ENCODE results near the gene DNM3. TPM values are rescaled to one million over a fixed set of nuclear protein-coding genes. Genes with fewer than 3 reads are reported as not detected.
A peak's percentile ranks its signal among the peaks of the same experiment; 100 is the strongest.

DNM3 gene
- total RNA-seq, 1 experiment from 2014 or later = 3.1 TPM

DNA sequence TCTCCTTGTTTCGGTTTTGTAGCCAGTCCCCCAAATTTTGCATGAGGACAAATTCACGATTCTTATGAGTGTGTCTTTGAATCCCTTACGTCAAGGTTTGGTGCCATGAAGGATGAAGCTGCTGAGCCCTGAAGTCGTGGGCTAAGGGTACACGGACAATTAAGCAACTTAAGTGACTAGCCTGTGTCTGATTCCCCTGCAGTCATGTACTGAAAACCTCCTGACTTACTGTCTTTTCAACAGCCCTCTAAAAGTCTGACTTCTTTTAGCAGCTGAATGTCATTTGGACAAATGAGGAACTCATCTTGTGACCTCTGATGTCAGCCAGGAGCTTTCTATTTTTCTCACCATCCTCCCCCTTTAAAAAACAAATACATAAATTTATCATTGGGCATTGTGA, 552.1 kb downstream of the DNM3 start:
- DNase-seq (ENCODE audit: low read depth) = no peak

DNA sequence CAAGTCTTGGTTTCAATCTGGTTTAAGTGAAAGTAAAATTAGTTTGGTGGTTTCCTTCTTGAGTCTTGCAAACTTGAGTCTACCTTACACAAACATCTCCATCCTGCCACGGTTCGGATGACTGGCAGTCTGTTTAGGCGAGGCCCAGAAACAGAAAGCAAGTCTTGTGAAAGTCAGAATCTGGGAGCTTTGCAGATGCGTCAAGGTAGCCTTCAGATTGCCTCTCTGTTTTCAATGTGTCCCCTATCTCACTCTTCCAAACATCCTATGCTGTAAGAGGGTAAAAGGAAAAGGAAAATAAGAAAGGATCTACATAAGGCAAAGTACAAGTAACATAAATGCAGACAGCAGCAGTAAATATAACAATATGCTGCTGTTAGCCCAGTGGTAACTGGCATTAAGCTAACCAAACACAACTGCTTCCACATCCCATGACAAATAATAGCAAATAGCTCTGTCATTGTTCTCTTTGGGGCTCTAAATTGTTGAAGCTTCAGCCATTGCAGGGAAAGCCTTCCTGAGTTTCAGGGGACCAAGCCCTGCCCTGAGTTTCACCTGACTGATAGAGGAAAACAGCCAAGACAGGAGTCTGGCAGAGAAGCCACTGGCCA, 552.9 kb downstream of the DNM3 start:
- peak; percentile 58 for DNase-seq (ENCODE audit: low read depth)

DNA sequence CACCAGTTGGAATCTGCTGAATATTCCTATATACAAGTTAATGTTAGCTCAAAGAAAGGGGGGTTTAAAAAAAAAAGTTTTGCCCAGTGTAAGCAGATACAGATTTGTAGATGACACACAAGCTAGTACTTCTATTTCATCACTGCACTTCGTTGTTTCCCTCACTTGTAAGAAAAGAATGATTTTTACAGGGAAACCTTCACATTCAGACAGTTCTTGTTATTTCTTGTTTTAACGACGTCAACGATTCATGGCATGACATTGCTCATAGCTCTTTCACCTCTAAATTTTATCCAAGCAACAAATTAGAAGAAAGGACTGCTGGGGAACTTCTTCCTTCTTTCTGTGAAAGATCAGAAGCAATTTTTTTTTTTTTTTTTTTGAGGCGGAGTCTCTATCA, 553.5 kb downstream of the DNM3 start:
- no peak for DNase-seq (ENCODE audit: low read depth)

DNA sequence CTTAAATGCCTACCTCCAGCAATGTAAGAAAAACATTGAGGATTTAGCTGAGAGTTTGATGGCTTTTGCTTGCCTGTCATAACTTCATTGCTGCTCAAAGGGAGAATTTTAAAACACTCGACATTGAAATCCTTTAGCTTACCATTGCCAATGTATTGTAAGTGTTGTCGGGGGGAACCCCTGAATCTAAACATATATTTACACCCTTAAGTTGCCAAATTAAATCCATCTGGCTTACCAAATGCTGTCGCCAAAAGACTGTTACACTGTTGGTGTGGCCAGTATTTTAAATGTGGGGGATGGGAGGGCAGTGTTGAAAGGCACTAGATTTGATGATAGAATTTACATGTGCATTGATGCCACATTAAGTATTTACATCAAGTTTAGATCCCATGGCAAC, 554.3 kb downstream of the DNM3 start:
- DNase-seq (ENCODE audit: low read depth) = no peak

- peak; percentile 72 for DNase-seq (ENCODE audit: low read depth)
Observed at GRCh38 chr1:172397221-172397620, 555.9 kb downstream of the DNM3 start.

DNA sequence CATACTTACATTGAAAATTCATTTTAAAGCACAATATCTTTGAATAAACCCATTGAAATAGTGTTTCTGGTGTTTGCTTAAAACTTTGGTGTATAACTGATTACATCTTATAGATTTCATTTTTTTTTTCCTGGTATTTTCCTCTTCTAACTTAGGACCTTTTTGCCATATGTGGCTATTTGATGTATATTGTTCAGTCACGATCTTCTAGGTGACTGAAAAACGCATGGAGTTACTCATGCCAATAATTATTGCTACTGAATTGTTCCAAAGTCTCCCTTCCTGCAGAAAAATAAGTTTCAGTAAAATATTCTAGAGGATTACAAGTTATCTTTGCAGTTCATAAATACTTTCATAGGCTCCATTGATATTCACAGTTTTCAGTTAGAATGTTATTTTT, 556.3 kb downstream of the DNM3 start:
- no peak for DNase-seq (ENCODE audit: low read depth)

DNA sequence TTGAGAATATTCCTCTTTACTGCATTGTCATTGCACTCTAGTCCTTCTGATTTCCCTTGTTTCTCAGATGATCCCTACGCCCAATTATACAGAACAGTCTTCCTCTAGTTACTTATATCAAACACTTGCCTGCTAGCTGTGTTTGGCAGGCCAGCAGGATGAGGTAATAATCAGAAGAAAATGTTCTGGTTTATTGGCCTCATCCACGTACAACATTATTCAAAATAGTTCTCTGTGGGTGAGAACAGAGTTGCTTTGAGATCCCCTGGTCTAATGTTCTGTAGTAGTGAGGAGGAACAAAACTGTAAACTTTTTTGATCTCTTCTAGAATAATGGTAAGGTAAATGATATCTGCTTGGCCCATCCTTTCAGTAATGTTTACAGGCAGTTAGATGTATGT, 556.9 kb downstream of the DNM3 start:
- DNase-seq (ENCODE audit: low read depth) = no peak

DNA sequence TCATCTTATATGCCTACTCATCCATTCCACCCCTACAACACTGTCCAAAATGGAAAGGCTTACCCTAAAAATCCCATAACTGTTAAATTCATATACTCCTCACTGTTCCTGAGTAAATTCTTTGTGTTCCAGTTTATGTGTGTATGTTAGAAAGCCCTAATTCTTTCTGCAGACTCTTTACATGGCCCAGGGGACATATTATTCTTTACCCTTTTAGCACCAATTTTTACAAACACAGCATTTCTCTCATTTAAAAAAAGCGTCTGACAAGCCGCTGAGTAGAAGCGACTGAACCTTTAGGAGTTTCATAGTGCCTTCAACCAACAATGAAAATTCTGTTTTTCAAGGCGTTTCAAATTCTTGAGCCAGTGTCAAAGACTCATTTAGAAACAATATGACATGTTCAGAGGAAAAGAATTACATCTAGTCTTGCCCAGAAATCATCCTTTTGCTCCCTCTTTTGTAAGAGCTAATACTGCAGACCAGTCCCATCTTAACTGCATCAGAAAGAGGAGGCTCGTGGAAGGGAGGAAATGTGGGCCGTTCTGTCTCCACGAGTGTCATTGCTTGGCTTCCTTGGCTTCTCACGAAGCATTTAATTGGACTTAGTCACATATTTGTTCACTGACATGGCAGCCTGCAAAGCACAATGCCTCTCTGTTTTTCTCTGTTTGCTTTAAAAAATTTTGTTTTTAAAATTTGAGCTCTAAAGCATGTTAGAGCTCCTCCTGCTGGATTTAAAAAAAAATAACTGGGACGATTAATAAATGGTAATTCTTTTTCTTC, 557.9 kb downstream of the DNM3 start:
- peak; percentile 96 for DNase-seq (ENCODE audit: low read depth)

DNA sequence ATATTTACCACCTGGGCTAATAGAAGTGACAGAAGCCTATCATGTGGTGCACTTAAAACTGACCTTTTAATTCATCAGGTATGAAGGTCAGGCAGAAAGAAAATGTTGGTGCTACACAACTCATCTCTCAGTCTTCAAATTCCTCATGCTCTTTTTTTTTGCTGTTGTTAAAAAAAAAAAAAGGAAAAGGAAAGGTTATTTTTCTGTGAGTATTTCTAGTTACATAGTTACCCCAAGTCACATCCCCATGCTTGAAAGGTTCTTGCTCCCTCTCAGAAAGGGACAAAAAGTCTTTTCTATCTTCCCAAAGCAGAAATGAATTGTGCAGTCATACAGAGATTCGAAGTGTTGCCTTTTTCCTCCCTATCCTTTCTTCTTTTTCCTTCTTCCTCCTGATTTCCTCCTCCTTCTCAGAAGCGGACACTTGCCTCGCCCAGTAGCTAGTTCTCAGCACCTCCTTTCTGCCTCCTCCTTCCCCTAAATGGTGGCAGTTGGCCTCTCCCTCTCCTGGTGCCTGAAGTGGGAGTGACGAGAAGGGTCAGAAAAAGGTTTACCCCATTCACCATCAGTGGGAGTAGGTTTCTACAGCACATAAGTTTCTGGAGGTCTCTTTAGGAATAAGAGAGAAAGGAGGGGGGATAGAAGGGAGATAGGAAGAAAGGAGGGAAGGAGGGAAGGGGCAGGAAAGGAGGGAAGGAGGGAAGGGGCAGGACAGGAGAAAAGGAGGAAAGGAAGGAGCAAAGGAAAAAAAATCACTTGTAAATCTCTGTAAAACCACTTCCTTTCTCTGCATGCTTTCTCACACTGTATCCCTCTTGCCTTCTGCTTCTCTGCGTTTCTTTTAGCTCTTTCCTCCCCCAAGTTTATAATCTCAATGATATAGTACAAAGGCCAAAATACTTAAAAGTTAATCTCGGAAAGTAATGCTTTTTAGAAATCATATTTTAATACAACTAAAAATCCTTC, 558.7 kb downstream of the DNM3 start:
- DNase-seq (ENCODE audit: low read depth) = no peak

- no peak for DNase-seq (ENCODE audit: low read depth)
Observed at GRCh38 chr1:172400722-172401105, 559.4 kb downstream of the DNM3 start.

DNA sequence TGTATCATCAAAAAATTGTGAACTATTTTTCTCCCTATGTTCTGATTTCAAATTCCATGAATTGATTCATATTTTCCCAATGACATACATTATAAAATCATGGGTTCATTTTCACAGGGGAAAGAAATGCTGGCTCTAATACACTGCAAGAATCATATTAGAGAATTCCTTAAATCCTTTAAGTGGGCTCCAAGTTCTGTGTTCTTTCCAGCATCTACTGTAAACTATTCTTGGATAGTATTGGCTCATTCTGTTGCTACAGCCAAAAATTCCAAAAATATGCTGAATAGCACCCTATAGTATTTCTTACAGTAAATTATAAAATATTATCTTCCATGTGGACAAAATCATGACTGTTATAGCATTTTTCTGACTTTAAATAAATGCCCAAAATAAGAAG, 560.2 kb downstream of the DNM3 start:
- no peak for DNase-seq (ENCODE audit: low read depth)

GRCh38 chr1:172401892-172402291, 560.6 kb downstream of the DNM3 start:
- DNase-seq (ENCODE audit: low read depth) = no peak

DNA sequence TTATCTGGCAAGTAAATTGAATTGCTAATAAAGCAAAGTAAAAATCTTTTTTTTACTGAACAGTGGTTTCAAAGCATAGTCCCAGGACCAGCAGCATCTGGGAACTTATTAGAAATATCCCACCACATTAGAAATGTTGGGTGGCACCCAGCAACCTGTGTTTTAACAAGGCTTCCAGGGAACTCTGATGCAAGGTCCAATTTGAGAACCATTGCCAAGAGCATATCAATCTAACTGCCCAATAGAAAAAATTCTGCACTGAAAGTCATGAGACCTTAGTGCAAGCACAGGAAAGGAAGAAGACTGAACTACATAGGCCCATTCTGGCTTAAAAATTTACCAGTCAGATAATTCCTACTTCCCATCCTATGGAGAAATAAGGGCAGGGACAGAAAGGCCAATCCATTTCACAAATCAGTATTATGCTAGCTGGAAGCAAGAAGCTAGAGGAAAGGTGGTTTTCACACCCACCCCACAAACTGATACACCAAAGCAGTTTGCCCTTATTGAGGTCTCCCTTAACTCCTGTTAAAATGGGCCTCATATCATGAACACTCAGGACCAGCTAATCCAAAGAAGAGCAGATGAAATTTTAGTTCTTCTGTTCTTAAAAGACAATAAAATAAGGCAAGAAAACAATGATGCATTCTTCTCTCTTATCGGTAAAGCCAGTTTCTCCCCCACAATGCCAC, 561.7 kb downstream of the DNM3 start:
- DNase-seq (ENCODE audit: low read depth) = no peak

- no peak for DNase-seq (ENCODE audit: low read depth)
Observed at GRCh38 chr1:172404121-172404520, 562.8 kb downstream of the DNM3 start.

DNA sequence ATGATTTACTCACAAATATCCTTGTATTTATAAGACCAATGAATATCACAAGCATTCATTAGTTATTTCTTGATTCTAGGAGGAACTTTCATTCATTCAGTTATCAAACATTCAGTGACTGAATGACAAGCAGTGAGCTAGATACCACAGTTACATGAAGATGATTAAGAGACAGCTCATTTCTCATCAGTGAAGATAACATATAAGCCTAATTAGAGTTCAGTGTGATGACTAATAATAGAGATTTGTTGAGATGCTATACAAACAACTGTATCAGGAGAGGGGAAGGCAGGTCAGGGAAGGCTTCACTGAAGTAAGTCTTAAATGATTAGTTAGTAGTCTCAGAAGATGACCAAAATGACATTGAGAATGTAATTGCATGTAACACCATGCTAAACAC, 564.6 kb downstream of the DNM3 start:
- DNase-seq (ENCODE audit: low read depth) = peak; percentile 42

GRCh38 chr1:172406968-172407367, 565.7 kb downstream of the DNM3 start:
- DNase-seq (ENCODE audit: low read depth) = no peak

GRCh38 chr1:172408958-172409357, 567.7 kb downstream of the DNM3 start:
- DNase-seq (ENCODE audit: low read depth) = peak; percentile 70

GRCh38 chr1:172410027-172410426, 568.7 kb downstream of the DNM3 start:
- DNase-seq (ENCODE audit: low read depth) = no peak

DNA sequence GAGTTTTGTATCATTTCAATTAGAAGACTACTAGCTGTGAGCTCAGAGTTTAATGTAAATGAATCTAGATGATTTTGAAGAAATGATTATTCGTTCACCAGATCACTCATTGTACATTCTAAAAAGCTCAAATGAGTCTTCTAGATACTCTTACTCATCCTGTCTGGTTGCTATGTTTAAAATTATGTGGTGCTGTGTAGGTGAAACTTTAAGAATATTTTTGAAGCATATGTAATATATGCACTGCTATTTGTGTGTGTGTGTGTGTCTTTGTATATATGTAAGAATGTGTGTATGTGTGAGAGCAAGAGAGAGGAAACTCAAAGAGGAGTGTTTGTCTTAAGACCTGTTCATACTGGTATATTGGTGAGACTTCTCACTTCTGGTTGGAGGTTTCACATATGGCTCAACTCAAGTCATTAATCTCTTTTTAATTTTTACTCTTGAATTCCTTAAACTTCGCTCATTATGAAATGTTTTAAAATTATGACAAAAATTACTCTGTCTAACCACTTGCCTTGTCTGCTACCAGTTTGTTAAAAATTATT, 570.6 kb downstream of the DNM3 start:
- DNase-seq (ENCODE audit: low read depth) = no peak

DNA sequence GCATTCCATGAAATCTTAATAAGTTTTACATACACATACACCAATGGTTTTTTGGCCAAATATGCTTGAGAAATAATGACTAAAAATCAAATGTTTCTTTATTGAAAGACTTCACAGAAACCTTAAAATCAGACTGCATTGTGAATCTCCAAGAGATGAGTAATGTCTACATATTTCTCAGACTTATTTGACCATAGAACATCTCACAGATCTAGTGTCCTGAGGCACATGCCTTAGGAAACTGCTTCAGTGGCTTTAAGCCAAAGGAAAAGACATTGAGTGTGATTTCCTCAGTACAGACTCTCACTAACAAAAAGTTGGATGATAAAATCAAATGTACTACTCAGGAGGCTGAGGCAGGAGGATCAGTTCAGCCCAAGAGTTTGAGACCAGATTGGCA, 573.0 kb downstream of the DNM3 start:
- DNase-seq (ENCODE audit: low read depth) = peak; percentile 81

GRCh38 chr1:172416496-172417035, 575.3 kb downstream of the DNM3 start:
- no peak for DNase-seq (ENCODE audit: low read depth)

Data from M059J (cell line).